T-cell (primary cell): ENCODE results near the gene DENND2D. TPM values are rescaled to one million over a fixed set of nuclear protein-coding genes. Genes with fewer than 3 reads are reported as not detected.

ENCODE experiments used
- ATAC-seq, 4 experiments: fragments of 200-7000 bp in 3 of 4; fragments of 150-1000 bp in 1 of 4; cut with Tn5 transposase; replicated peaks in 1 of 4; 1 replicate in 3 of 4; 2 replicates in 1 of 4; pipeline ENCODE4 v1.10.0; 2021; ENCODE audit warnings: moderate library complexity in 3 of 4, mild to moderate bottlenecking in 2 of 4, moderate number of reproducible peaks in 1 of 4
- CTCF ChIA-PET, 2 donors: fragments of 300-600 bp; sonication (Branson Sonifier 250); formaldehyde crosslinking; loops; one replicate each; lab custom pipeline; 2022; ENCODE audit warnings: antibody characterized with exemption in 2 of 2; lab: Charles Lee
- POLR2A ChIA-PET, 2 donors: fragments of 300-600 bp; sonication (Branson Sonifier 250); formaldehyde crosslinking; loops; one replicate each; lab custom pipeline; 2022; ENCODE audit warnings: antibody characterized with exemption in 2 of 2; lab: Charles Lee
- DNase-seq, 35 experiments: peaks; one replicate each; pipeline versions ENCODE4 v3.0.0 to v3.0.0-alpha.2; 2013 to 2023
- H3K27ac ChIP-seq: one replicate; pipeline ENCODE4 v1.5.1; 2013; ENCODE audit warnings: low read length
- H3K27me3 ChIP-seq, 2 experiments: replicated peaks in 1 of 2; 1 replicate in 1 of 2; 2 replicates in 1 of 2; pipeline versions ENCODE4 v1.6.1 to v1.7.0; 2013; ENCODE audit warnings: low read length in 1 of 2, mixed read lengths in 1 of 2; ENCODE audit not compliant: control insufficient read depth in 2 of 2, insufficient read depth in 2 of 2; ENCODE audit errors: extremely low read depth in 1 of 2
- H3K36me3 ChIP-seq, 2 donors: 1 replicate in 1 of 2; 2 replicates in 1 of 2; pipeline versions ENCODE4 v1.6.1 to v1.7.0; 2013; ENCODE audit warnings: low read length in 1 of 2; ENCODE audit not compliant: control insufficient read depth in 2 of 2, insufficient read depth in 1 of 2; ENCODE audit errors: extremely low read depth in 1 of 2
- H3K4me1 ChIP-seq, 2 experiments: 1 replicate in 1 of 2; 2 replicates in 1 of 2; pipeline versions ENCODE4 v1.6.1 to v1.7.0; 2013; ENCODE audit warnings: low read length in 2 of 2, mixed read lengths in 1 of 2; ENCODE audit not compliant: insufficient read depth in 2 of 2, control insufficient read depth in 1 of 2; ENCODE audit errors: extremely low read depth in 1 of 2
- H3K4me3 ChIP-seq, 2 donors: 1 replicate in 1 of 2; 2 replicates in 1 of 2; pipeline versions ENCODE4 v1.5.1 to v1.7.0; 2013; ENCODE audit warnings: mild to moderate bottlenecking in 2 of 2, low read length in 1 of 2, moderate library complexity in 1 of 2; ENCODE audit not compliant: control insufficient read depth in 1 of 2; ENCODE audit errors: extremely low read depth in 1 of 2
- H3K9me3 ChIP-seq: 2 replicates; pipeline ENCODE4 v1.7.0; 2013
- H3K27ac Mint-ChIP-seq, 2 donors: one replicate each; pipeline ENCODE4 v1.8.0; 2020 to 2021; ENCODE audit warnings: mild to moderate bottlenecking in 2 of 2, mixed read lengths in 2 of 2
- H3K27me3 Mint-ChIP-seq, 2 donors: one replicate each; pipeline ENCODE4 v1.8.0; 2021 to 2022; ENCODE audit warnings: mixed read lengths in 2 of 2
- H3K36me3 Mint-ChIP-seq: one replicate; pipeline ENCODE4 v1.8.0; 2021; ENCODE audit warnings: mixed read lengths
- H3K4me1 Mint-ChIP-seq, 3 donors: one replicate each; pipeline ENCODE4 v1.8.0; 2020 to 2022; ENCODE audit warnings: mixed read lengths in 3 of 3, mild to moderate bottlenecking in 1 of 3
- H3K4me3 Mint-ChIP-seq, 3 donors: one replicate each; pipeline ENCODE4 v1.8.0; 2020 to 2022; ENCODE audit warnings: mild to moderate bottlenecking in 3 of 3, mixed read lengths in 3 of 3, moderate library complexity in 3 of 3
- H3K9me3 Mint-ChIP-seq, 3 donors: one replicate each; pipeline ENCODE4 v1.8.0; 2020 to 2022; ENCODE audit warnings: mixed read lengths in 3 of 3
- WGBS: methylation state at CpG from one replicate; pipeline ENCODE4 v1.1.5; 2013; ENCODE audit warnings: missing lambda C conversion rate; ENCODE audit not compliant: insufficient coverage; 5-methylcytosine and 5-hydroxymethylcytosine counted together
- total RNA-seq, 35 experiments: library from RNA in 6 of 35; stranded (reverse) in 6 of 35; fragments of 120-200 nt in 1 of 35; gene quantifications; one replicate each; pipeline versions ENCODE4 v1.2.1 to v1.2.4 and lab custom pipeline; 2013 to 2026

The DENND2D gene
- total RNA-seq, 5 donors from 2014 or later (not counting 1 experiment from before 2014, with no cell fraction given): 128 to 234 (median 222) TPM

DNA sequence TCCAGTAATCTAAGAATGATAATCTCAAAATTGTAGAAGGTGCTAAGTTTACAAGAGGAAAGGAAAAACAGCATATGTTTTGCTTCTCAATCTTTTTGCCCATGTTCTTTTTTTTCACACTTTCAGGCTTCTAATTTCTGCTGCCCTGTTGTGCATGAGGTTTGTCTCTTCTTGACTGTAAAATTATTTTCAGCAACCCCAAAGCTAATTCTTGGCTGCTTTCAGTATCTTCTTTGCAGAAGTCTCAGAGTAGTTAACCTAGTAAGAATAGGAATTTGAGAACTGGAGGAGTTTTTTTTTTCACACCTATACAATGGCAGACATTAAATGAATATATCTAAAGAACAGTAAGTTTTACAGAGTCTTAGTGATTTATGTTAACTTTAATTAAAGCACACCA is 26.4 kb downstream of the DENND2D start:
- POLR2A ChIA-PET: no interaction called here
- ATAC-seq: no peak

DNA sequence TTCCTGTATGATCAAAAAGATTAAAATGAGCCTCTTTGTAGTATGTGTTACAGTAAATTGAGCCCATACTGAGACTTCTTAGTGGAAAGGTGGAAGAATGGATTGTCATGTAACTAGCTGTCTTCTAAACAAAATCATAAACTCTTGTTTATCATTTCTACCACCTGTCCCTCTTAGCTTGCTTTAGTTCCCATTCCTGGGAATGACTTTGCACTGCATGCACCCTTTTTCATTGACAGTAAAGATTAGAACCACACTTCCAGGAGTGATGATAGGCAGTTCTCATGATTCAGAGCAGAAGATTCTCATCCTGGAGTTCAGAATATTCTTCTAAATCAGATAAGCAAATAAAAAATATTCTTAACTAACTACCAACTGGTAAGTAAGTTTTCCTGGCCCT is 28.0 kb downstream of the DENND2D start:
- Histone ChIP-seq H3K4me1 (no peaks in the 10 kb centered on the region), H3K36me3 (peaks cover 0 to 35% of the 10 kb centered on the region in 2 donors), H3K27me3 (no peaks in the 10 kb centered on the region), H3K4me3 (no peak overlapping the region), H3K27ac (no peak overlapping the region), H3K9me3 (no peaks in the 10 kb centered on the region)
- H3K27ac Mint-ChIP-seq: peak overlapping the region; percentile 49 to 77
- CTCF ChIA-PET: interaction anchor here in 1 of 2 donors (0.6 kb wide), 1 partner anchor 28 kb away, joined by 3 read pairs; no protein-coding TSS in a partner anchor
- no peaks in the 10 kb centered on the region for H3K27me3 Mint-ChIP-seq
- ATAC-seq: no peak
- peaks cover 24 to 41% (median 29%) of the 10 kb centered on the region in 3 donors for H3K4me1 Mint-ChIP-seq
- peaks cover 57% of the 10 kb centered on the region for H3K36me3 Mint-ChIP-seq
- H3K4me3 Mint-ChIP-seq: no peak overlapping the region
- H3K9me3 Mint-ChIP-seq: no peaks in the 10 kb centered on the region
- POLR2A ChIA-PET: interaction anchor here in 1 of 2 donors (0.7 kb wide), 1 partner anchor 589 kb away, joined by 4 read pairs; no protein-coding TSS in a partner anchor
- DNase-seq: no peak

More for the DNA sequence above, 26.4 kb downstream of the DENND2D start:
- no peaks in the 10 kb centered on the region for H3K4me1 ChIP-seq
- H3K27me3 ChIP-seq: no peaks in the 10 kb centered on the region
- H3K9me3 ChIP-seq: no peaks in the 10 kb centered on the region
- H3K4me3 ChIP-seq: no peak overlapping the region
- no peak overlapping the region for H3K27ac ChIP-seq
- H3K36me3 ChIP-seq: peaks cover 0 to 31% of the 10 kb centered on the region in 2 donors
- H3K27ac Mint-ChIP-seq: peak overlapping the region; percentile 34 to 82
- DNase-seq: no peak
- H3K27me3 Mint-ChIP-seq: no peaks in the 10 kb centered on the region
- peaks cover 55% of the 10 kb centered on the region for H3K36me3 Mint-ChIP-seq
- peaks cover 28 to 45% (median 36%) of the 10 kb centered on the region in 3 donors for H3K4me1 Mint-ChIP-seq
- no peak overlapping the region for H3K4me3 Mint-ChIP-seq
- H3K9me3 Mint-ChIP-seq: no peaks in the 10 kb centered on the region
- CTCF ChIA-PET: no interaction called here

DNA sequence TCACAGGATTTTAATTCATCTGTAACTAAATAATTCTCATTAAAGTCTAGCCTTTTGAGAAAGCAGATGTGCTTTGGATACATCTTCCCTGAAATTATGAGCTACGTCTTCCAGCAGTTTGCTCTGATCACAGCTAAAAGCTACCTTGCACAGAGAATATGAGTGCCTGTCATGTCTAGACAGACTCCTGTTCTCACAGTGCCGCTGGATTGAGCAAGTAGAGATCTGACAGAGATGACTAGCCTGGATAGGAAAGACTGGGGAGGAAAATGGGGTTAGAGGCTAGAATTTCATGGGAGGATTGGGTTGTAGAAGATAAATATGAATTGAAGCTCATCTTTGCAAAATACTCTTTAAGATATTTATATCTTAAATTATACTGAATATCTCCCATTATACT is 36.3 kb downstream of the DENND2D start:
- H3K4me3 ChIP-seq: no peak overlapping the region
- Mint-ChIP-seq H3K27me3 (no peaks in the 10 kb centered on the region), H3K36me3 (peaks cover 38% of the 10 kb centered on the region), H3K9me3 (no peaks in the 10 kb centered on the region), H3K27ac (no peak overlapping the region), H3K4me1 (peaks cover 21 to 26% (median 22%) of the 10 kb centered on the region in 3 donors), H3K4me3 (no peak overlapping the region)
- DNase-seq (no peak), ATAC-seq (no peak)
- no peaks in the 10 kb centered on the region for H3K9me3 ChIP-seq
- ChIA-PET CTCF (interaction anchor here in 1 of 2 donors (0.5 kb wide), 1 partner anchor 44 kb away, joined by 5 read pairs; no protein-coding TSS in a partner anchor), POLR2A (interaction anchor here in 1 of 2 donors (0.6 kb wide), 1 partner anchor 377 kb away, joined by 3 read pairs; no protein-coding TSS in a partner anchor)
- no peaks in the 10 kb centered on the region for H3K4me1 ChIP-seq
- H3K36me3 ChIP-seq: peaks cover 5 to 34% of the 10 kb centered on the region in 2 donors
- 100% methylated on average over 2 of the region's 2 CpGs for WGBS
- no peaks in the 10 kb centered on the region for H3K27me3 ChIP-seq
- no peak overlapping the region for H3K27ac ChIP-seq

DNA sequence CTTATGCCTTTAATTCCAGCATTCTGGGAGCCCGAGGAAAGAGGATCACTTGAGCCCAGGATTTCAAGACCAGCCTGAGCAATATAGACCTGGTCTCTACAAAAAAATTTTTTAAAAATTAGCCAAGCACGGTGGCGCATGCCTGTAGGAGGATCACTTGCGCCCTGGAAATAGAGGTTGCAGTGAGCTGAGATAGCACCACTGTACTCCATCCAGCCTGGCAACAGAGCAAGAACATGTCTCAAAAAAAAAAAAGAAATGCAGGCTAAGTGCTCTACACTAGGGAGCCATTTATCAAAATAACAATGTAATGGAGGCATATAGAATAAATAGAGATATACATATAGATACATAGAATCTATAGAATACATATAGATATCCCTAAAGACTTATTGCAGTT is 37.1 kb downstream of the DENND2D start:
- no peaks in the 10 kb centered on the region for H3K27me3 ChIP-seq
- ChIA-PET POLR2A (interaction anchor here in 1 of 2 donors (0.7 kb wide), 1 partner anchor 12 kb away, joined by 5 read pairs; no protein-coding TSS in a partner anchor), CTCF (no interaction called here)
- H3K4me3 Mint-ChIP-seq: no peak overlapping the region
- H3K4me1 Mint-ChIP-seq: peaks cover 23 to 25% (median 25%) of the 10 kb centered on the region in 3 donors
- no peak overlapping the region for H3K27ac Mint-ChIP-seq
- H3K36me3 ChIP-seq: peaks cover 5 to 30% of the 10 kb centered on the region in 2 donors
- no peaks in the 10 kb centered on the region for H3K9me3 Mint-ChIP-seq
- H3K27me3 Mint-ChIP-seq: no peaks in the 10 kb centered on the region
- H3K27ac ChIP-seq: no peak overlapping the region
- no peaks in the 10 kb centered on the region for H3K4me1 ChIP-seq
- 100% methylated on average over 1 of the region's 4 CpGs for WGBS
- no peak overlapping the region for H3K4me3 ChIP-seq
- H3K36me3 Mint-ChIP-seq: peaks cover 37% of the 10 kb centered on the region
- no peaks in the 10 kb centered on the region for H3K9me3 ChIP-seq
- ATAC-seq: no peak
- DNase-seq: no peak

- peaks cover 5 to 26% of the 10 kb centered on the region in 2 donors for H3K36me3 ChIP-seq
- no peak for DNase-seq
- H3K27ac ChIP-seq: no peak overlapping the region
- H3K4me3 ChIP-seq: no peak overlapping the region
- no peaks in the 10 kb centered on the region for H3K27me3 Mint-ChIP-seq
- 100% methylated on average over 1 of the region's 2 CpGs for WGBS
- H3K4me1 ChIP-seq: no peaks in the 10 kb centered on the region
- no peak for ATAC-seq
- ChIA-PET POLR2A (no interaction called here), CTCF (interaction anchor here in 1 of 2 donors (0.6 to 0.7 kb wide), 2 partner anchors 28 to 127 kb away, joined by 4 to 7 read pairs; no protein-coding TSS in a partner anchor)
- H3K27me3 ChIP-seq: no peaks in the 10 kb centered on the region
- H3K9me3 ChIP-seq: no peaks in the 10 kb centered on the region
- H3K4me1 Mint-ChIP-seq: peaks cover 21 to 25% (median 23%) of the 10 kb centered on the region in 3 donors
- peak overlapping the region; percentile 12 to 13 for H3K27ac Mint-ChIP-seq
- no peak overlapping the region for H3K4me3 Mint-ChIP-seq
- no peaks in the 10 kb centered on the region for H3K9me3 Mint-ChIP-seq
- peaks cover 33% of the 10 kb centered on the region for H3K36me3 Mint-ChIP-seq
Measured at GRCh38 chr1:111162488-111162880, 38.0 kb downstream of the DENND2D start.

GRCh38 chr1:111161843-111162487 is 38.5 kb downstream of the DENND2D start:
- ChIA-PET CTCF (interaction anchor here in 1 of 2 donors (0.6 kb wide), 1 partner anchor 174 kb away, joined by 3 read pairs; no protein-coding TSS in a partner anchor), POLR2A (no interaction called here)
- ATAC-seq: no peak
- no peak overlapping the region for H3K4me3 Mint-ChIP-seq
- H3K4me1 Mint-ChIP-seq: peaks cover 21 to 25% (median 23%) of the 10 kb centered on the region in 3 donors
- peaks cover 33% of the 10 kb centered on the region for H3K36me3 Mint-ChIP-seq
- Histone ChIP-seq H3K27ac (no peak overlapping the region), H3K4me1 (no peaks in the 10 kb centered on the region), H3K27me3 (no peaks in the 10 kb centered on the region), H3K4me3 (no peak overlapping the region), H3K36me3 (peaks cover 5 to 29% of the 10 kb centered on the region in 2 donors), H3K9me3 (no peaks in the 10 kb centered on the region)
- no peaks in the 10 kb centered on the region for H3K27me3 Mint-ChIP-seq
- no peaks in the 10 kb centered on the region for H3K9me3 Mint-ChIP-seq
- H3K27ac Mint-ChIP-seq: peak overlapping the region in 1 of 2 donors; percentile 1
- WGBS: 88% methylated on average over 1 of the region's 1 CpG
- DNase-seq: no peak
